ENCODE measurements around the gene VSIR. TPM values are rescaled to one million over a fixed set of nuclear protein-coding genes. Genes with fewer than 3 reads are reported as not detected.

The VSIR gene
- total and polyA plus RNA-seq, 2 experiments from 2014 or later: 81.6 to 153 TPM

GRCh38 chr10:71802715-71803488 is 29.6 kb upstream of the VSIR start:
- H3K36me3 ChIP-seq (ENCODE audit: low read depth): no peaks in the 10 kb centered on the region
- H4K20me1 ChIP-seq (ENCODE audit: insufficient read depth): no peaks in the 10 kb centered on the region
- no peaks in the 10 kb centered on the region for H3K9me2 ChIP-seq (ENCODE audit: insufficient read depth)
- H3K4me3 ChIP-seq: no peak overlapping the region
- no peak overlapping the region for H3K9ac ChIP-seq
- H3F3A ChIP-seq (ENCODE audit: insufficient read depth): no peaks in the 10 kb centered on the region
- no peaks in the 10 kb centered on the region for H3K79me2 ChIP-seq (ENCODE audit: insufficient read depth)
- H3K4me2 ChIP-seq (ENCODE audit: unreplicated experiment): no peak overlapping the region
- 77 to 85% methylated on average over 16 to 18 of the region's 18 CpGs for WGBS, 2 experiments (ENCODE audit: low coverage in 1 of 2, low lambda C conversion rate in 2 of 2, missing lambda C conversion rate in 2 of 2)
- no peak for DNase-seq
- no peaks in the 10 kb centered on the region for H3K9me3 ChIP-seq (ENCODE audit: low read depth)
- no peaks in the 10 kb centered on the region for H3K4me1 ChIP-seq (ENCODE audit: insufficient read depth)
- H2AFZ ChIP-seq: no peak overlapping the region
- no peak overlapping the region for H3K27ac ChIP-seq
- H3K27me3 ChIP-seq (replicated peaks; ENCODE audit: insufficient read depth): no peaks in the 10 kb centered on the region; the same call in 1 of the 2 replicates
- no peak for TF ChIP-seq EZH2 (IDR thresholded peaks at IDR 0.05; ENCODE audit: insufficient read depth, poor library complexity, severe bottlenecking)
- no peak for TF ChIP-seq EZH2phosphoT487 (IDR thresholded peaks at IDR 0.05; ENCODE audit: insufficient read depth, low read depth)
- in situ Hi-C loops (cut with MboI): no loop called here

- no peaks in the 10 kb centered on the region for H3F3A ChIP-seq (ENCODE audit: insufficient read depth)
- H3K4me1 ChIP-seq (ENCODE audit: insufficient read depth): no peaks in the 10 kb centered on the region
- H3K27ac ChIP-seq: no peak overlapping the region
- WGBS, 2 experiments (ENCODE audit: low coverage in 1 of 2, low lambda C conversion rate in 2 of 2, missing lambda C conversion rate in 2 of 2): 84 to 89% methylated on average over 6 of the region's 6 CpGs
- no peaks in the 10 kb centered on the region for H3K79me2 ChIP-seq (ENCODE audit: insufficient read depth)
- H2AFZ ChIP-seq: no peak overlapping the region
- no peak for TF ChIP-seq EZH2 (IDR thresholded peaks at IDR 0.05; ENCODE audit: insufficient read depth, poor library complexity, severe bottlenecking)
- no peak for TF ChIP-seq EZH2phosphoT487 (IDR thresholded peaks at IDR 0.05; ENCODE audit: insufficient read depth, low read depth)
- H3K9me2 ChIP-seq (ENCODE audit: insufficient read depth): no peaks in the 10 kb centered on the region
- no peaks in the 10 kb centered on the region; the same call in 1 of the 2 replicates for H3K27me3 ChIP-seq (replicated peaks; ENCODE audit: insufficient read depth)
- no peaks in the 10 kb centered on the region for H3K9me3 ChIP-seq (ENCODE audit: low read depth)
- DNase-seq: no peak
- H3K36me3 ChIP-seq (ENCODE audit: low read depth): no peaks in the 10 kb centered on the region
- H3K9ac ChIP-seq: no peak overlapping the region
- in situ Hi-C loops (cut with MboI): no loop called here
- no peaks in the 10 kb centered on the region for H4K20me1 ChIP-seq (ENCODE audit: insufficient read depth)
- H3K4me2 ChIP-seq (ENCODE audit: unreplicated experiment): no peak overlapping the region
- no peak overlapping the region for H3K4me3 ChIP-seq
Measured at GRCh38 chr10:71802235-71802634, 28.9 kb upstream of the VSIR start.

- no peaks in the 10 kb centered on the region for H3K9me3 ChIP-seq (ENCODE audit: low read depth)
- 73 to 80% methylated on average over 9 of the region's 9 CpGs for WGBS, 2 experiments (ENCODE audit: low coverage in 1 of 2, low lambda C conversion rate in 2 of 2, missing lambda C conversion rate in 2 of 2)
- H3K4me3 ChIP-seq: no peak overlapping the region
- no peak for DNase-seq
- H3K4me1 ChIP-seq (ENCODE audit: insufficient read depth): no peaks in the 10 kb centered on the region
- no peak for TF ChIP-seq EZH2 (IDR thresholded peaks at IDR 0.05; ENCODE audit: insufficient read depth, poor library complexity, severe bottlenecking)
- no peak for TF ChIP-seq EZH2phosphoT487 (IDR thresholded peaks at IDR 0.05; ENCODE audit: insufficient read depth, low read depth)
- H3K79me2 ChIP-seq (ENCODE audit: insufficient read depth): no peaks in the 10 kb centered on the region
- H3K27ac ChIP-seq: no peak overlapping the region
- H3K27me3 ChIP-seq (replicated peaks; ENCODE audit: insufficient read depth): no peaks in the 10 kb centered on the region; the same call in 1 of the 2 replicates
- H3K4me2 ChIP-seq (ENCODE audit: unreplicated experiment): no peak overlapping the region
- no peaks in the 10 kb centered on the region for H3K9me2 ChIP-seq (ENCODE audit: insufficient read depth)
- H2AFZ ChIP-seq: no peak overlapping the region
- in situ Hi-C loops (cut with MboI): no loop called here
- H3K9ac ChIP-seq: no peak overlapping the region
- no peaks in the 10 kb centered on the region for H4K20me1 ChIP-seq (ENCODE audit: insufficient read depth)
- no peaks in the 10 kb centered on the region for H3F3A ChIP-seq (ENCODE audit: insufficient read depth)
- H3K36me3 ChIP-seq (ENCODE audit: low read depth): no peaks in the 10 kb centered on the region
Measured at GRCh38 chr10:71801361-71801760, 28.0 kb upstream of the VSIR start.

GRCh38 chr10:71799608-71800453 is 26.5 kb upstream of the VSIR start:
- no peak overlapping the region for H3K4me3 ChIP-seq
- H3F3A ChIP-seq (ENCODE audit: insufficient read depth): no peaks in the 10 kb centered on the region
- 55 to 62% methylated on average over 3 of the region's 3 CpGs for WGBS, 2 experiments (ENCODE audit: low coverage in 1 of 2, low lambda C conversion rate in 2 of 2, missing lambda C conversion rate in 2 of 2)
- H3K9me3 ChIP-seq (ENCODE audit: low read depth): no peaks in the 10 kb centered on the region
- DNase-seq: no peak
- H3K9me2 ChIP-seq (ENCODE audit: insufficient read depth): no peaks in the 10 kb centered on the region
- no peaks in the 10 kb centered on the region for H3K4me1 ChIP-seq (ENCODE audit: insufficient read depth)
- H3K27ac ChIP-seq: no peak overlapping the region
- TF ChIP-seq EZH2phosphoT487 (IDR thresholded peaks at IDR 0.05; ENCODE audit: insufficient read depth, low read depth) (no peak), EZH2 (IDR thresholded peaks at IDR 0.05; ENCODE audit: insufficient read depth, poor library complexity, severe bottlenecking) (no peak)
- in situ Hi-C loops (cut with MboI): no loop called here
- no peak overlapping the region for H3K4me2 ChIP-seq (ENCODE audit: unreplicated experiment)
- no peaks in the 10 kb centered on the region for H4K20me1 ChIP-seq (ENCODE audit: insufficient read depth)
- H3K27me3 ChIP-seq (replicated peaks; ENCODE audit: insufficient read depth): no peaks in the 10 kb centered on the region; the same call in 1 of the 2 replicates
- H3K9ac ChIP-seq: no peak overlapping the region
- H3K79me2 ChIP-seq (ENCODE audit: insufficient read depth): no peaks in the 10 kb centered on the region
- no peaks in the 10 kb centered on the region for H3K36me3 ChIP-seq (ENCODE audit: low read depth)
- no peak overlapping the region for H2AFZ ChIP-seq

Data from GM23248 (cell line).